ENCODE results near the gene MRPS17.
A peak's percentile ranks its signal among the peaks of the same experiment; 100 is the strongest.

Gene MRPS17

GRCh38 chr7:55964261-55965099, 12.8 kb downstream of the MRPS17 start, which contains the start of gene NIPSNAP2:
Gene NIPSNAP2, plus strand, starts transcription at chr7:55964585. Its CDS starts 25 bp downstream, at chr7:55964610.
- H3K4me3 ChIP-seq (ENCODE audit: low read depth, low read length) = peak within 1 kb of the TSS; percentile 74

DNA sequence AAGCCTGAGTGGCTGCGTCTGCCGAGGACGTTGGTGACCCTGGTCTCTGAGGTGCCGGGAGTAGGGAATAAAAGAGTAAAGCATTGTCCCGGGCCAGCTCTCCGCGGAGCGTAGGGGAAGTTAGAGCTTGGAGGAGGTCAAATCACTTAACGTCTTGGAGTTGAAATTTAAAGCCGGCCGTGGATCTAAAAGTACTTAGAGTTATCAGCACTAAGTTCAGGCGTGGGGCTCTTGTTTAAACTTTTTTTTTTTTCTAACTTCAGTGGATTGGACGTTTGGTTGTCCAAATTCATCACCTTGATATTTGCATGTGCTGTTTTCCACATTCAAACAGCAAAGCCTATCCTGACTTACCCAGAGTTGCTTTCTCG, 13.4 kb downstream of the MRPS17 start:
- TF ChIP-seq, protein P1, sequence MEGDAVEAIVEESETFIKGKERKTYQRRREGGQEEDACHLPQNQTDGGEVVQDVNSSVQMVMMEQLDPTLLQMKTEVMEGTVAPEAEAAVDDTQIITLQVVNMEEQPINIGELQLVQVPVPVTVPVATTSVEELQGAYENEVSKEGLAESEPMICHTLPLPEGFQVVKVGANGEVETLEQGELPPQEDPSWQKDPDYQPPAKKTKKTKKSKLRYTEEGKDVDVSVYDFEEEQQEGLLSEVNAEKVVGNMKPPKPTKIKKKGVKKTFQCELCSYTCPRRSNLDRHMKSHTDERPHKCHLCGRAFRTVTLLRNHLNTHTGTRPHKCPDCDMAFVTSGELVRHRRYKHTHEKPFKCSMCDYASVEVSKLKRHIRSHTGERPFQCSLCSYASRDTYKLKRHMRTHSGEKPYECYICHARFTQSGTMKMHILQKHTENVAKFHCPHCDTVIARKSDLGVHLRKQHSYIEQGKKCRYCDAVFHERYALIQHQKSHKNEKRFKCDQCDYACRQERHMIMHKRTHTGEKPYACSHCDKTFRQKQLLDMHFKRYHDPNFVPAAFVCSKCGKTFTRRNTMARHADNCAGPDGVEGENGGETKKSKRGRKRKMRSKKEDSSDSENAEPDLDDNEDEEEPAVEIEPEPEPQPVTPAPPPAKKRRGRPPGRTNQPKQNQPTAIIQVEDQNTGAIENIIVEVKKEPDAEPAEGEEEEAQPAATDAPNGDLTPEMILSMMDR (IDR thresholded peaks at IDR 0.05; ENCODE audit: low read depth, low read length) = no peak
- peak overlapping the region; percentile 74 for H3K4me3 ChIP-seq (ENCODE audit: low read depth, low read length)

More at GRCh38 chr7:55964261-55965099, 12.8 kb downstream of the MRPS17 start, which contains the start of gene NIPSNAP2:
- TF ChIP-seq, protein P1 (IDR thresholded peaks at IDR 0.05; ENCODE audit: low read depth, low read length) = no peak

DNA sequence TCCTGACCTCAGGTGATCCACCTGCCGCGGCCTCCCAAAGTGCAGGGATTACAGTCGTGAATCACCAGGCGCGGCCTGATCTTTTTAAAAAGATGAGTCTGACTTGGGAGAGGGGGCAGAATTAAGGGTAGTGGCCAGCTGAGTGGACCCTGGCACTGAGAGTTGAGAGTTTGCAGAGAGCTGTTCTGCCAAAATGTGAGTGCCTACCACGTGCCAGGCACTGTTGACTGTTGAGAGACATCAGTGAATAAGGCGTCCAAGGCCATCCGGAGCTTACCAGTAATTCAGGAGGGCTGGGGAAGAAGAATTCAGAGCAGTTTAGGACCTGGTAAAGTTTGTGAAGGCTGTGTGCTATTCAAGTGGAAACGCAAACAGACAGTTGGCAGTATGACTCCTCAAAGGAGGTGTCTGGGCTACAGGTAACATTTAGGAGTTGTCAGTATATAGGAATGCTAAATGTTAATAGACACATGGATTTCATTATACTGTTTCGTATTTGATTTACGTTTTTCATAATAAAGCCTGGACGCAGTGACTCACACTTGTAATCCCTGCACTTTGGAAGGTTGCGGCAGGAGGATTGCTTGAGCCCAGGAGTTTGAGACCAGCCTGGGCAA, 14.2 kb downstream of the MRPS17 start:
- peak overlapping the region; percentile 4; the same call in 1 of the 2 replicates for H3K4me3 ChIP-seq (ENCODE audit: low read depth, low read length)
- TF ChIP-seq, protein P1 (IDR thresholded peaks at IDR 0.05; ENCODE audit: low read depth, low read length) = no peak

GRCh38 chr7:55966851-55967250, 15.2 kb downstream of the MRPS17 start:
- TF ChIP-seq, protein P1 (IDR thresholded peaks at IDR 0.05; ENCODE audit: low read depth, low read length) = no peak
- no peak overlapping the region for H3K4me3 ChIP-seq (ENCODE audit: low read depth, low read length)

DNA sequence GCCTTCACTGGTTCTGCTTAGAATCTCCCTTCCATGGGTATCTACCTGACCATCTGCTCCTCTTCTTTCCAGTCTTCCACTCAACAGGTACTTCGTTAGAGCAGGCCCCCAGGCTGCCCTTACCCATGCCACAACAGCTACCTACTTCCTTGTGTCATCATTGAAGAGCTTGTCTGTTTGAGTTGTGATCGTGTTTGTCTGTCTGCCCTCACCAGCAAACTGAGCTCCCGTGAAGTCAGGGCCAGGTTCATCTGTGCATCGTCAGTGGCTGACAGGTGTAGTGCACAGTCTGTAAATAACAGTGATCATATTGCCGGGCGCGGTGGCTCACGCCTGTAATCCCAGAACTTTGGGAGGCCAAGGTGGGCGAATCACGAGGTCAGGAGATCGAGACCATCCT, 17.7 kb downstream of the MRPS17 start:
- TF ChIP-seq, protein P1 (IDR thresholded peaks at IDR 0.05; ENCODE audit: low read depth, low read length) = no peak
- H3K4me3 ChIP-seq (ENCODE audit: low read depth, low read length) = no peak overlapping the region

DNA sequence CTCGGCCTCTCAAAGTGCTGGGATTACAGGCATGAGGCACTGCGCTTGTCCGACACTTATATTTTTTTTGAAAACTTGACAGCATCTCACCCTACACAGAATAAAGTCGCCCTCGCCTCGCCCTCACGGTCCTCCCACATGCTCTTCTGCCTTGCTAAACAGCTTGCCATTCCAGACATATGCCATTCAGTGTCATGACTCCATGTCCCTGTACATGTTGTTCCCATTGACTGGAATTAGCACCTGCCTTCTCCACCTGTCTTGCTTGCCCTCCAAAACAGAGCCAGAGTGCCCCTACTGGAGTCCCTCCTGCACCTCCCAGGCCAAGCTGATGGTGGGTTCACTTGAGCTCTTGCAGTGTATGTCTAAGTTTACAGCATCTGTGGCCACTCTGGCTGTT, 18.9 kb downstream of the MRPS17 start:
- H3K4me3 ChIP-seq (ENCODE audit: low read depth, low read length) = no peak overlapping the region
- TF ChIP-seq, protein P1 (IDR thresholded peaks at IDR 0.05; ENCODE audit: low read depth, low read length) = no peak

- TF ChIP-seq, protein P1 (IDR thresholded peaks at IDR 0.05; ENCODE audit: low read depth, low read length) = no peak
- no peak overlapping the region for H3K4me3 ChIP-seq (ENCODE audit: low read depth, low read length)
These were observed 19.3 kb downstream of the MRPS17 start for GRCh38 chr7:55970978-55971377.

All from WI38 (cell line).